GM12891 (cell line): ENCODE results near the gene CBARP.

Experiments
- DNase-seq: peaks from one replicate; pipeline ENCODE4 v3.0.0; 2011; ENCODE audit warnings: low spot score; ENCODE audit not compliant: insufficient read length
- FAIRE-seq: peaks from 2 replicates; lab custom pipeline; 2011; peaks lifted over from hg19 to GRCh38; lab: Jason Lieb, UNC
- PAX5 ChIP-seq: IDR thresholded peaks from 2 replicates; pipeline ENCODE4 v1.6.1; 2011; ENCODE audit warnings: low read length, moderate library complexity, mild to moderate bottlenecking; ENCODE audit not compliant: insufficient read depth, severe bottlenecking
- POLR2A ChIP-seq: IDR thresholded peaks from 2 replicates; pipeline ENCODE4 v1.6.1; 2011; ENCODE audit warnings: low read depth, low read length, control low read depth
- POLR2AphosphoS5 ChIP-seq: IDR thresholded peaks from 2 replicates; pipeline ENCODE4 v1.6.1; 2011; ENCODE audit warnings: low read depth, low read length, control low read depth
- POU2F2 ChIP-seq: IDR thresholded peaks from 2 replicates; pipeline ENCODE4 v1.6.1; 2011; ENCODE audit warnings: low read depth, mild to moderate bottlenecking, control low read depth, low read length, moderate library complexity
- SPI1 ChIP-seq: IDR thresholded peaks from 2 replicates; pipeline ENCODE4 v1.6.1; 2011; ENCODE audit warnings: low read depth, low read length, control low read depth
- TAF1 ChIP-seq: IDR thresholded peaks from 2 replicates; pipeline ENCODE4 v1.6.1; 2011; ENCODE audit warnings: low read depth, low read length, control low read depth

CBARP gene

DNA sequence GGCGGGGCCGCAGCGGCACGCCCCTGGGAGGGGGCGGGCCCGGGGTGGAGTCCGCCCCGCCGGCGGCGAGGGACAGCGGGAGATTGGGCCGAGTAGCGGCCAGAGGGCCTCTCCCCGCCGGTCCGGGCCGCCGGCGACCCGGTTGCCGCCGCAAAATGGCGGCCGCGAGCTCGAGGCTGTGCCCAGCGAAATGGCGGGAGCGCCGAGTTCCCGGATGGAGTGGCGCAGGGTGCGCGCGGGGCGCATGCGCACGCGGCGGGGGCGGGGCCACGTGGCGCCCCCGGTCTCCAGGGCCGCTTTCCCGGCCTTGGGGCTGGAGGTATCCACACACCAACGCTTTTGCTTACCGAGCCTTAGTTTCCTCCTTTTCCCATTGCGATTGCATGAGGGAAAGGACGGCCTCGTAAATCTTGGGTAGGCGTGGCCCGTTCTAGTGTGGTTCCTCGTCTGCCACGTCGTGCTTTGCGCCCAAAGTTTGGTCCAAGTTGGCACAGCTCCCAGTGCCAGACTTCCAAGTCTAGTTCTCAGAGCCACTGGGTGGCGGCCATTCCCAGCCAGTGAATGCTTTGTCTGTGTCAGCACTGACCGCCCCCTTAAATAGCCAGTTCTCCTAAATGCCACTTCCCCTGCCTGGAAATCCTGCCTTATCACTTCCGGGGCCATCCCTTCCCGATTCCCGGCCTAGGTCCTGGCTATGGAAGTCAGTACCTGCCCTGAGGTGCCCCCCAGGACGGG is 31.8 kb upstream of the CBARP start:
- TF ChIP-seq PAX5 (no peak), POU2F2 (no peak; the same call in 1 of the 2 replicates), SPI1 (no peak), POLR2AphosphoS5 (peak; percentile 92), POLR2A (peak; percentile 89), TAF1 (no peak)
- peak; percentile 98 for FAIRE-seq
- DNase-seq = peak; percentile 88

- FAIRE-seq (no peak), DNase-seq (peak; percentile 97)
- TF ChIP-seq TAF1 (peak; percentile 96), PAX5 (peak; percentile 99), SPI1 (no peak), POLR2A (peak; percentile 98), POLR2AphosphoS5 (peak; percentile 99), POU2F2 (peak; percentile 93)
Measured at GRCh38 chr19:1269065-1269477, 31.3 kb upstream of the CBARP start, which contains the start of gene CIRBP. CIRBP (plus strand) TSS chr19:1269332; CDS start chr19:1270934, 1,602 bp downstream.

GRCh38 chr19:1268226-1269064 is 30.6 kb upstream of the CBARP start:
- FAIRE-seq = no peak
- TF ChIP-seq POU2F2 (no peak), POLR2A (no peak), PAX5 (no peak), SPI1 (no peak), TAF1 (no peak), POLR2AphosphoS5 (no peak)
- DNase-seq = no peak

DNA sequence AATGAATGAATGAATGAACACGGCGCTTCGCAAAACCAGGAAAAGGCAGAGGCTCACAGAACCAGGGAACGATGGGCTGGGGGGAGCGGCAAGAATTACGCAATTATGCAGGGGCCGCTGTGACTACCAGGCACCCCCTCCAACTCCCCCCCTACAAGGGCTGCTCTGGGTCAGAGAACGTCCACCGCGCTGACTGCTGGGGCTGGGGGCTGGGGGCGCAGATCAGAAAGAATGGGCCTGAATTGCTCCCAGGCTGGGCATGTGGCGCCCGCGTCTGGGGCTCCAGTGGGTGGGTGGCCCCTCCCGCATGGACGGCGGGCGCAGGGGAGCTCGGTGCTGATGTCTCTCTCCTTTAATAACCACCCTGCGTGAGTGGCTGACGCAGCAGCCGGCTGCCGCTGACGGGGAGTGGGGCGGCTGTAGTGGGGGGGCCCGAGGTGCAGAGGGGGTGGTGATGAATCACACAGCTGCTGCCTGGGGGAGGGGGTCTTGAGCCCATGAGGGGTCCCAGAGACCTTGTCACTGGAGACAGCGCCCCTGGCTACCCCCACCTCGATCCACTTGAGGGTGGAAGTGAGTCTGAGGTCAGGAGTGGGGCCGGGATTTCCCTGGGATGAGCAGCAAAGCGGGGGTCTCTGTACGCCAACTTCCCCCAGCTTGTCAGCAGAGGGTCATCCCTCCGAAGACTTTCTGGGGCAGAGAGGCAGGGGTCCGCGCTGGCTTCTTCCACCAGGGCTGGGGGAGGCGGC is 29.8 kb upstream of the CBARP start:
- TF ChIP-seq TAF1 (no peak), PAX5 (no peak), POU2F2 (no peak), SPI1 (no peak), POLR2A (no peak), POLR2AphosphoS5 (no peak)
- no peak for FAIRE-seq
- no peak for DNase-seq

GRCh38 chr19:1266916-1267476 is 29.2 kb upstream of the CBARP start:
- DNase-seq (no peak), FAIRE-seq (no peak)
- no peak for TF ChIP-seq POLR2A
- TF ChIP-seq POU2F2 = no peak
- TF ChIP-seq SPI1 = no peak
- no peak for TF ChIP-seq POLR2AphosphoS5
- TF ChIP-seq PAX5 = peak; percentile 38
- no peak for TF ChIP-seq TAF1

DNA sequence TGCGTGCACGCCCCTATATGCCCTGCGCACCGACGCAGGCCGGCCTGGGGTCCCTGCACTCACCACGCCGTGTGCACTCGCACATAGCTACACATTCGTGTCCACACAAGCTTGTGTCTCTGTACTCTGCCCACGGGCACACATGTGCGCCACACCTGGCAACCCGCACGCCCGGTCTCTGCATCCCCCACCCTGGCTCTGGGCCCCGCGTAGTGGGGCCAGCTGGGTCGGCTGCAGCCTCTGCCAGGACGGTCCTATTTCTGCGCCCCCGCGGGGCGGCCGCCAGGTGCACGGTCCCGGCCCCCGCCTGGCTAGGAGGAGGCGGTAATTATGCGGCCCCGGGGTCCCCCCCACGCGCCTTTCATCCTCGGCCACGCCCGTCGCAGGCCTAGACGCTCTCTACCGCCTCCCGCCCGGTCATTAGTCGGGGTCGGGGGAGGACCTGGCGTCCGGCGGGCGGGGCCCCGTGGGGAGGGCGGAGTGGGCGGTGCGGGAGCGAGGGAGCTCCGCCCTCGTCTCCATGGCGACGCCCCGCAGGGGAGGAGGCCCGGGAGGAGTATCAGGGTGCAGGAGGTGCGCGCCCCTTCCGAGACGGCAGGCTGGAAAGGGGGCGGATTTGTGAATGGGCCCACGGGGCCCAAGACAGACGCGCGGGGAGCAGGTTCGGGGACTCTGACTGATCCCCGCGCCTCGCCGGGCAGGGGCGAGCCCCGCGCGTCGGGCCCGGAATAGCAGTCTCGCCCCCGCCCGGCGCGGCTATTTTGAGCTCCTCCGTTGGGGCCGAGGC is 28.5 kb upstream of the CBARP start:
- no peak for TF ChIP-seq POLR2A
- no peak for TF ChIP-seq POLR2AphosphoS5
- no peak for TF ChIP-seq TAF1
- TF ChIP-seq POU2F2 = no peak
- no peak for TF ChIP-seq PAX5
- TF ChIP-seq SPI1 = no peak
- FAIRE-seq (peak; percentile 93), DNase-seq (peak; percentile 81)

DNA sequence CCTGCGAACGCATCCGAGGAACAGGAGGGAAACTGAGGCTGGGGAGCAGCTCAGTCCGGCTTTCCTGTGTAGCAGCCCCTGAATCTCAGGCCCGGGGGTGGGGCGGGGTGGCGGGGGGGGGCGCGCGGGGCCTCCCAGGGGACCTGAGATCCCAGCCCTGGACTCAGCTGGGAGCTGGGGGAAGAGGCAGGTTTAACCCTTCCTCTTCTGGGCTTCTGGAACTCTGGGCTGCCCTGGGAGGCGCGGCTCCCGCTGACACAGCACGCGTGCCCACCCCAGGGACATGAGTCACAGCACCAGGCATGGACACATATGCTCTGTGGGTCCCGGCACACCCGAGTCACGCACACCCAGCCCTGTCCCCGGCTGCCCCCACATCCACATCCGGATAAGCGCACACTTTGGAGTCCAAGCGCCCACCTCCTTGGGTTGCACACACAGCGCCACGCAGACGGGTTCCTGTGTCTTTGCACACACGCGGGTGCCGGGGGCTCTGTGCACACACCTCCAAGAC is 27.9 kb upstream of the CBARP start:
- DNase-seq = no peak
- TF ChIP-seq POU2F2 = no peak
- no peak for FAIRE-seq

- no peak for DNase-seq
- TF ChIP-seq SPI1 (peak; percentile 30; the same call in 1 of the 2 replicates), POLR2A (no peak), PAX5 (peak; percentile 70)
- peak; percentile 92 for FAIRE-seq
Measured at GRCh38 chr19:1264801-1265614, 27.2 kb upstream of the CBARP start.

- TF ChIP-seq POU2F2 (no peak), PAX5 (peak; percentile 68)
- DNase-seq = no peak
- peak; percentile 5 for FAIRE-seq
Measured at GRCh38 chr19:1263188-1263587, 25.4 kb upstream of the CBARP start.
